ENCODE measurements around the gene BCAT1.
"Not testable (repeated sequence)": the region's sequence is repeated elsewhere in the genome, so short reads cannot be mapped to it uniquely, and the experiment has no call there.

- TF ChIP-seq EZH2phosphoT487 (IDR thresholded peaks at IDR 0.05; ENCODE audit: insufficient read depth, low read depth); EZH2 (IDR thresholded peaks at IDR 0.05; ENCODE audit: insufficient read depth, poor library complexity, severe bottlenecking): not testable (repeated sequence)
These were observed 20.2 kb downstream of the BCAT1 start for GRCh38 chr12:24928533-24929306.

Measured in GM23248 (cell line).